HG03378 (cell line): Measurements from ENCODE around the gene TMEM236.

ENCODE experiments used
- ATAC-seq: cut with Tn5 transposase; IDR thresholded peaks from one replicate; pipeline ENCODE4 v1.9.1; 2021; ENCODE audit warnings: mild to moderate bottlenecking, moderate library complexity; ENCODE audit not compliant: unreplicated experiment

The TMEM236 gene

GRCh38 chr10:17817316-17817715, 65.3 kb downstream of the TMEM236 start:
- no peak for ATAC-seq

- ATAC-seq: no peak
These were observed 65.8 kb downstream of the TMEM236 start for GRCh38 chr10:17817790-17818189.

- ATAC-seq: no peak
These were observed 67.8 kb downstream of the TMEM236 start for GRCh38 chr10:17819836-17820235.

GRCh38 chr10:17820943-17821342, 68.9 kb downstream of the TMEM236 start:
- ATAC-seq: no peak

- ATAC-seq: no peak
These were observed 69.9 kb downstream of the TMEM236 start for GRCh38 chr10:17821893-17822292.

- ATAC-seq: no peak
These were observed 79.3 kb downstream of the TMEM236 start for GRCh38 chr10:17831341-17831740.

- no peak for ATAC-seq
These were observed 79.9 kb downstream of the TMEM236 start for GRCh38 chr10:17831896-17832295.

GRCh38 chr10:17833656-17834055, 81.7 kb downstream of the TMEM236 start:
- no peak for ATAC-seq

- no peak for ATAC-seq
These were observed 83.7 kb downstream of the TMEM236 start for GRCh38 chr10:17835688-17836087.

GRCh38 chr10:17836942-17837341, 84.9 kb downstream of the TMEM236 start:
- ATAC-seq: no peak

- no peak for ATAC-seq
These were observed 86.2 kb downstream of the TMEM236 start for GRCh38 chr10:17838080-17838648.

- no peak for ATAC-seq
These were observed 89.0 kb downstream of the TMEM236 start for GRCh38 chr10:17841050-17841449.

GRCh38 chr10:17842641-17843040, 90.6 kb downstream of the TMEM236 start:
- no peak for ATAC-seq

GRCh38 chr10:17847585-17848296, 95.7 kb downstream of the TMEM236 start:
- no peak for ATAC-seq

- no peak for ATAC-seq
These were observed 96.6 kb downstream of the TMEM236 start for GRCh38 chr10:17848646-17849045.
